ENCODE data around the gene SPDYA.

Gene SPDYA

DNA sequence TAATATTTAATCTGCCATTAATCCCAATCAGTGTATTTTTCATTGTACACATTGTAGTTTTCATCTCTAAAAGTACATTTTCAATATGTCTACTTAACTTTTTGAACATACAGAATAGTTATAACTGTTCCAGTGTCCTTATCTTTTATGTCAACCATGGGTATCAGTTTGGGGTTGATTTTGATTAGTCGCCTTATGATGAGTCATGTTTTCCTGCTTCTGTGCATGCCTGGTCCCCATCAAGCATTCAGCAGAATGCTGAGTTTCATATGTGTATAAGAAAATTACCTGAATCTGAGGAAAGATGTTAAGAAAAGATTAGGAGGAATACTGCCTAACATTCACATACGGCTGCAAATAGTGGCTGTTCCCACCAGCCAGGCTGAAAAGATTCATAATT, 17.7 kb downstream of the SPDYA start:
- peak in 1 of 5 experiments; percentile 10 for DNase-seq

DNA sequence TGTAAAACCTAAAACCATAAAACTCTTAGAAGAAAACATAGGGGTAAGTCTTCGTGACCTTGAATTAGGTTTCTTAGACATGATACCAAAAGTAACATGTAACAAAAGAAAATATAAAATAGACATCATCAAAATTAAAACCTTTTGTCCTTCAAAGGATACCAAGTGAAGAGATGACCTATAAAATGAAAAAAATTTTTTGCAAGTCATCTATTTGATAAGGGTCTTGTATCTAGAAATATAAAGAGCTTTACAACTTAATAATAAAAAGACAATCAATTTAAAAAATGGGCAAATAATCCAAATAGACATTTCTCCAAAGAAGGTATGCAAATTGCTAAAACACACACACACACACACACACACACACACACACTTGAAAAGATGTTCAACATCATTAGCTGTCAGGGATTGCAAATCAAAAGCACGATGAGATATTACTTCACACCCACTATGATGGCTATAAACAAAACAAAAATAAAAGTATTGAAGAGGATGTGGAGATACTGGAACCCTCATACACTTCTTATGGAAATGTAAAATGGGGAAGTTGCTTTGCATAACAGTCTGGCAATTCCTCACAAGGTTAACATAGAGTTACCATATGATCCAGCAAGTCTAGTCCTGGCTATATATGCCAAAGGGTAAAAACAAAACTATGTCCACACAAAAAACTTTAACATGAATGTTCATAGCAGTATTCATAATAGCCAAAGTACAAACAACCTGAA, 23.3 kb downstream of the SPDYA start:
- DNase-seq: no peak

DNA sequence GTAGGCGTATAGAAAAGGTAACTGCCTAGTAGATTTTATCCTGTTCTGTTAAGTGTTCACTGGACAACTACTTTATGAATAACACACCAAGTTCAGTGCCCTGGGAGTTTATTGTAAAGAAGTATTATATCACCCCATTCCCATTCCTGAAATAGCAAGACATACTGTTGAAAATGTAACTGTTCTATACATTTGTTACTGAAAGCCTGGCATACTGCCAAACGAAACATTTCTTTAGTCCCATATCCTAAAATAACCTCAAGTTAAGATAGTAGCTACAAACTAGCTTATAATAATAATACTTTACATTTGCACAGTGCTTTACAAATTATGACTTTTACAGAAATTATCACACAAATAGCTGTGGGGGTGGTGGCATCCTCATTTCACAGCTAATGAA, 25.1 kb downstream of the SPDYA start:
- DNase-seq: no peak

DNA sequence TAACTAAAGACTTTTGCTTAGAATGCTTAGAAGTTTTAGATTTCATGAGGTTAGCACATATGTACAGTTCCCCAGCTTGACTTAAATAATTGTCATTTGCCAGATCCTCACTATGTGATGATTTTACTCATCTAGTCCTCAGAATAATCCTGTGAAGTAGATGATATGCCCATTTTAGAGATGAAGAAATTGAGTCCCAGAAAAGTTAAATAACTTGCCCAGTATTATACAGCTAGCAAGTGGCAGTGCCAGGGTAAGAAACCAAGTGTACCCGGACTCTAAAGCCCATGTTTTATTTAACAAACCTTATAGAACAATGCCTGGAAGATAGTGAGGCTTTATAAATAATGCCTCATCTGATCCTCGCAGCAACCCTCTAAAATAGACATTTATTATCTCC, 28.3 kb downstream of the SPDYA start:
- no peak for DNase-seq

DNA sequence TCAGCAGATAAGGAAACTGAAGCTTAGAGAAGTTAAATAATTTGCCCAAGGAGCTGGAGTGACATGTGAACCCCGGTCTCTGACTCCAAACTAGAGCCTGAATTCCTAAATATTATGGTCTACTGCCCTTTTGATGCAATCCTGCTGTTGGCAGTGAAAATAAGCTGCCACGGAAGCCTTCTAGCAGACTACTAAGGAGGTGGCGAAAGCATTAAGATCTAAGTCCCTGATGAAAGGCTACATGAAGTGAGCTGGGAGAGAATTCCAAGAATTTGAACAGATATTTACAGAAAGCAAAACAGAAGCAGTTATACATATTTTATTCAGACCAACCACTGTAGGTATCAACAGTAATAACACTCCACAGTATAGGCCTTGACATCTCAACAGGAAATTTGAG, 31.4 kb downstream of the SPDYA start:
- DNase-seq: no peak

DNA sequence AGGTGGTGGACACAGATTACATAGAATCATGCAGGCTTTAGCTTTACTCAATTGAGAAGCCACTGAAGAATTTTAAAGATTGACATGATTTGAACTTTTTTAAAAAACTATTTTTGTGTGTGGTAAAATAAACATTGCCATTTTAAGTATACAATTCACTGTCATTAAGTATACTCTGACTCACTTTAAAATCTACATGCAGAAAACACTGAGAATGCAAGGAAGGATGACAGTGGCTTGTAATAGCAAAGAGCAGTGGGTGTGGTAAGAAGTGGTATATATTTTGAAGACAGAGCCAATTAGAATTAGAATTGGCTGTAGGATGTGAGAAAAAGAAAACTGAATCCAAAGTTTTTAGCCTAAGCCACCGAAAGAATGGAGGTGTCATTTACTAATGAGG, 44.6 kb downstream of the SPDYA start:
- no peak for DNase-seq

DNA sequence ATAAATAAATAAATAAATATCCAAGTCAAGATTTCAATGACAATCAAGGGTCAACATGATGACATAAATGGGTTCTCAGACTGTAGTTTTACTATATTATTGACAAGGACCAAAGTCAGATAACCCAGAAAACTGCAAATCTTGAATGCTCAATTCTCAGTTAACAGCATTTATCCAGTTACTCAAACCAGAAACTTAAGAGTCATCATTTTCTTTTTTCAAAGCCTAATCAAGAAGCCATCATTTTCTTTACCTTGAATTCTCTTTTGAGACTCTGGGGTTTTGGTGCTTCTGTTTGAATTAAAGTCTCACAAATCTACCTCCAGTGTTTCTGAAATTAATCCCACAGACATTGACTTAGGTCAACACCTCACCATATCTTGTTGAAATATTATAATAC, 45.3 kb downstream of the SPDYA start:
- no peak for DNase-seq

DNA sequence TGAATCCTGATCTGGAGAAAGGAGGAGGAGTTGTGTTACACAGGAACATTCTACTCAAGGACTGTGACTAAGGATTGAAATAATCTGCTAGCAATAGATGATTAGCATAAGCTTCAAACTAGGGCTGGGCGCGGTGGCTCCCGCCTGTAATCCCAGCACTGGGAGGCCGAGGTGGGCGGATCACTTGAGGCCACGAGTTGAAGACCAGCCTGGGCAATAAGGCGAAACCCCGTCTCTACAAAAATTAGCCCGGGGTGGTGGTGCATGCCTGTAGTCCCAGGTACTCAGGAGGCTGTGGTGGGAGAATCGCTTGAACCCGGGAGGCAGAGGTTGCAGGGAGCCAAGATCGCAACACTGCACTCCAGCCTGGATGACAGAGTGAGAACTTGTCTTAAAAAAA, 58.0 kb downstream of the SPDYA start:
- DNase-seq: no peak

DNA sequence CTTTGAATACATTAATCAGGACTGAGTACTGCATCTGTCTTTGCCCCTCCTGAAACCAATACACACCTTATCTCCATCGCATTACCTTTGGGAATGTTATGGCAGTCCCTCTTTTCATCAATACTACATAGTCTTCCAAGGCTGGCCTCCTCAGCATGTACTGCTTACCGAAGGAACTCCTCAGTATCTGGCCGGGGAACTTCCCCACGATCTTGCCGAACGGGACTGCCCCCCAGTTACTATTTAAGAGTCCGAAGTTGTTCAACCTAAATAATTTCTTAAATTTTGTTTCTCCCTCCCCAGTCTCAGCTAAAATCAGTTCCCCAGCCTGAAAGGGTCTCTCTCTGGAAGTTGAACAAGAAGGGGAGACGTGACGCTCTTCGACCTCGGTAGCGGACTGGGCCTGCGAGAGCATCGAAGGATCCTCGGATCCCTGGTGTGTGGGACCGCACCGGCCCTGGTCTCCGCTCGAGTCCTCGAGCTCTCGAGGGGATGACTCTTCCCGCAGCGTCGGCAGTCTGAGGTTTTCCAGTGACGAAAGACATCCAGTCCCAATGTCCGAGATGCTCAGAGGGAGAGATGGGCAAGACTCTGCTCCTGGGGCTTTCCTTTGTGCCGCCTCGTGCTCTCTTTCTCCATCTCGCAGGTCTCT, 59.0 kb downstream of the SPDYA start:
- DNase-seq: peak in 1 of 5 experiments; percentile 8

DNA sequence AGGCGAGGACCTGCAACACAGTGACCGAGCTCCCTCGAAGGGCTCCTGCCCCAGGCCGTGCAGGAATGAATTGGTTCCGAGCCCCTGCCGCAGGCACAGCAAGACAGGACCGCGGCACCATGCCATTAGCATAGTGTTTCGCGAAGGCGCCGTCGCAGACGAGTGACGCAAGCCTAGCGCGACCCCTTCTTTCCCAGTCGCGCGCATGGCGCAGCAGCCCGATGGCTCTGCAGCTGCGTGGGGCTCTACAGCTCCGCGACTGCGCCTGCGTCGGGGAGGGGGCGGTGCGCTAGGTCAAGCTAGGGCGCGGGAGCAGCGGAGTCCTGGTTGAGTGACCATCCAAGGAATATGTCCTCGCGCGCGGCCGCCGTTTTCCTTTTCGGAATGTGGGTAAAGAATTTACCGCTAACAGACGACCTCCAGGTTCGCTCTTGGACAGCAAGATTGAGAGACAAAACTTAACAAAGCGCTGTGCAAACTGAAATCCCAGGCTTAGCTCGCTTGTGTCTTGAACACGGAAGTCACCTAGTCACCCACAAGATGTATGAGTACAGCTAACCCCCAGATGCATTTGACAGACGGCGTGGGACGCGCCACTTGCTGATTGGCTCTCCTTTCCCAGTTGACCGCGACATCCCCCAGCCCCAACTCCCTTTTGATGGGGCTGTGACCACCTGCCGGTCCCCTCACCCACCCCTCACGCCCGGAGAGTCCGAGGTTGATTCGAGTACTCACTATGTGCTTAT, 59.7 kb downstream of the SPDYA start, which contains the start of gene TRMT61B:
Gene TRMT61B (minus strand): TSS at position 164 of the 746 bp plus-strand sequence. CDS start 32 bp downstream, at position 132.
- peak; percentile 93 to 97 (median 95) for DNase-seq

DNA sequence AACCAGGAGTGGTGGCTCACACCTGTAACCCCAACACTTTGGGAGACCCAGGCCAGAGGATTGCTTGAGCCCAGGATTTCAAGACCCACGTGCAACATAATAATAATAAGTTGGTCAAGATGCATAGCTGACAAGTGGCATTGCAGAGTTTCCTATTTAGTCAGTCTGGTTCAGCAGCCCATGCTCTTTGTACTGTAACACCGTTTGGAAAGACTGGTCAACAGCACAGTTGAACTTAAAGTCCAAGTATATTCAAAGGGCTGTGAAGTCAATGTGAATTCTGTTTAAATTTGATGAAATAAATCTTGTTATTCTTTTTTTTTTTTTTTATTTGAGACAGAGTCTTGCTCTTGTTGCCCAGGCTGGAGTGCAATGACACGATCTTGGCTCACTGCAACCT, 61.0 kb downstream of the SPDYA start:
- DNase-seq: no peak

DNA sequence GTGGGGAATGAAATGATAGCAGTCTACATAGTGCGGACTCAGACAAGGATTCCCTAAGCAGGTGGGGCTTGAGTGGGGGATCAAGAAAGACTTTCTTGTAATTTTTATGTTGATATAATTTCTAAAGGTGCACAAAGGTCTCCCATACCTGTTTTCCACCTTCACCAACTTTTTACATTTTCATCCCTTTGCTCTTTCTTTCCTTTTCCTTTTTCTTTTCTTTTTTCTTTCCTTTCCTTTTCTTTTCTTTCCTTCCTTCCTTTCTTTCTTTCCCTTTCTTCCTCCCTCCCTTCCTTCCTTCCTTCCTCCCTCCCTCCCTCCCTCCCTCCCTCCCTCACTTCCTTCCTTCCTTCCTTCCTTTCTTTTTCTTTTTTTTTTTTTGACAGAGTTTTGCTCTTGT, 69.6 kb downstream of the SPDYA start:
- no peak for DNase-seq

DNA sequence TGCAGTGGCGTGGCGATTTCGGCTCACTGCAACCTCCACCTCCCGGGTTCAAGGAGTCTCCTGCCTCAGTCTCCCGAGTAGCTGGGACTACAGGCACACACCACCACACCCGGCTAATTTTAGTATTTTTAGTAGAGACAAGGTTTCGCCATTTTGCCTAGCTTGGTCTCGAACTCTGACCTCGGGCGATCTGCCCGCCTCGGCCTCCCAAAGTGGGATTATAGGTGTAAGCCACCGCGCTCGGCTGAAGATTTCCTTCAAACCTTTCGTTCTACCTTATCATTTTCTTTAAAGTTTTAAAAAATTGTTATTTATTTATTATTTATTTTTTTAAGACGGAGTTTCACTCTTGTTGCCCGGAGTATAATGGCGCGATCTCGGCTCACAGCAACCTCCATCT, 82.9 kb downstream of the SPDYA start:
- no peak for DNase-seq

DNA sequence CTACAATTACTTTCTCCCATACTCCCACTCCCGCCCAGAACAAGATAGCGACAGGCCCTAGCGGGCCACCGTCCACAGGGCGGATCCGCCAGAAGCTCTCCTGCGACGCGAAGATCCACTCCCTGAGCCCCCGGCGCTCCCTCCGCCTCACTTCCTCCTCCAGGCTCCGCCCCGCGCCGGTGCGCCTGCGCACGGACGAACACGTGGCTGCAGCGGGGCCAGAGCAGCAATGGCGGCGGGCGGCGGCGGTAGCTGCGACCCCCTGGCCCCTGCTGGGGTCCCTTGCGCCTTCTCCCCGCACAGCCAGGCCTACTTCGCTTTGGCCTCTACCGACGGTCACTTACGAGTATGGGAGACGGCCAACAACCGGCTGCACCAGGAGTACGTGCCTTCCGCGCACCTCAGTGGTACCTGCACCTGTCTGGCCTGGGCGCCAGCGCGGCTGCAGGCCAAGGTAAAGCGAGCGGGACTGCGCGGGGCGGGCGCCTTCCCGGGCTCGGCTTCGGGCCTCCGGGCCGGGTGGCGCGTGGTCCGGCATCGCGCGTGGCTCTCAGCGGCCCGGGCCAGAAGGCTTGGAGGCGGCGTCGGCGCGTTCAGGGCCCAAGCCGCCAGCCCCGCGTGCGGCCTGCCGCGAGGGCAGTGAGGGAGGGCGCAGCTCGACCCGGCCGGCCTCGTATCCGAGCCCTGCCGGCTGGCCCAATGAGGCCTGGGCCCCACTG, 84.0 kb downstream of the SPDYA start, which contains the start of gene WDR43:
Gene WDR43 (plus strand): TSS at position 198 of the 719 bp plus-strand sequence. CDS start 32 bp downstream, at position 230.
- peak; percentile 92 to 100 (median 98) for DNase-seq

DNA sequence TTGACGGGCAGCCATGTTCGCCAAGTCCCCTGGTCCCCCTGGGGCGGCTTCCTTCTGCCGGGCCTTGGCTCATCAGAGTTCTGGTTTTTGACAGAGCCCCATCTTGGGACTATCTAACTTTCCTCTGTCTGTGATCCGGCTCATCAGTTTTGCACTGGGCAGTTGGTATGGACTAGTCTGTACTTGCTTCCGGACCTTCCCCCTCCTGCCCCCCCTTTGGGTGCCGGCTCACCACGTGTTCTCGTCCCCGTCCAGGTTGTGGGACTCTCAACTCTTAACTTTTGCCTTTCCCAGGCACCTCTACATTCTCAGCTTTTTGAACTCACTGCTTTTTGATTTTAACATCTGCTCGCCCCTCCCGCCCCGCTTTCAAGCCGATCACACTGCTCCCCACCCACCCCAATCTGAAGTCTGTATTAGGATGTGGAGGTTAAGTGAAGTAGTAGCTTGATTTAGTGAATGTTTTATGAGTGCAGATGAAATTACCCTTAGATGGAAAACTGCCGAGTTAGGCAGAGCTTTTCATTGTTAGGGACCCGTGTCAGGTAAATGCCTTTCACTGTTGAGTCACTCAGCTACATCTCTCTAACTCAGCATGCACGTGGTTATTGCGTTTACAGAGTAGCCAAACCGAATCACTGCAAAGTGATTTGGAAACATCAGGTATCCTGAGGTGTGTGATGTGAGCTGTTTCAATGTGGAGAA, 84.7 kb downstream of the SPDYA start:
- DNase-seq: peak in 4 of 5 experiments; percentile 8 to 49 (median 22)

DNA sequence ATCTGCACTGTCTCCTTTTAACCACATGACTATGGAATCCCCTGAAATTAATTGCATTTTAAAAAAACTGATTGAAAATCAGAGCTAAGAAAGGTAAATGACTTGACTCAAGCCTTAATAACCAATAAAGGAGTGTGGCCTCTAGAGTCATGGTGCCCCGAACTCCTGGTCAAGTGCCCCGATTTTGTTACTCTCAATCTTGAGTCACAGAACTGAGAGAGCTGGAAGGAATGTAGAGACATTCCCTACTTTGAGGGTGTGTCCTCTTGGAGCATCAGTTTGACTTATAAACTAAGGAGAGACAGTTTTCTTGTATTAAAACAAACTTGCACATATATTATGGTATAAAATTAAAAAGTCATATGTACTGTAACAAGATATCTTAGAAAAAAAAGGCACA, 86.3 kb downstream of the SPDYA start:
- no peak for DNase-seq

DNA sequence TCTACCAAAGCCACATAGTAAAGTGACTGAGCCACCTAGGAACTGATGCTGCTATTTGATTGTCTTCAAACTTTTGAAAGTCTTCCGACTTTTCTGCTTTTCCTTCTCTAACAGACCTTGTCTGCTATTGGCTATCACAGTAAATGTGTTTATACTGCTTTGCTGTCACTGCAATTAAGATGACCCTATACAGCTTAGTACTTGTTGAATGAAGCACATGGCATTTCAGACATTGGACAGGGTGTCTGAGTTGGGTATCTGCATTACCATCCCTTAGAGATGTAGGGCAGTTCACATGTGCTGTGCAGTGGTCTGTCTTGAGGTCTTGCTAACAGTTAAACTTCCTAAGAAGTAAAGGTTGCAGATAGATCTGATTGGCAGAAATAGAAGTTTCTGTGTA, 87.4 kb downstream of the SPDYA start:
- DNase-seq: no peak
